ENCODE results near the gene PRKG1. TPM values are rescaled to one million over a fixed set of nuclear protein-coding genes. Genes with fewer than 3 reads are reported as not detected.

PRKG1 gene
- total RNA-seq, 4 donors from 2014 or later: 17.1 to 36.4 (median 25.8) TPM

GRCh38 chr10:51800725-51801424, 726.6 kb downstream of the PRKG1 start:
- DNase-seq (ENCODE audit: low spot score) (no peak), ATAC-seq (ENCODE audit: low FRiP score) (no peak)
- TF ChIP-seq CTCF (IDR thresholded peaks at IDR 0.05): no peak

GRCh38 chr10:51802030-51802429, 727.7 kb downstream of the PRKG1 start:
- TF ChIP-seq CTCF (IDR thresholded peaks at IDR 0.05): no peak
- no peak for DNase-seq (ENCODE audit: low spot score)
- no peak for ATAC-seq (ENCODE audit: low FRiP score)

GRCh38 chr10:51804866-51805265, 730.6 kb downstream of the PRKG1 start:
- no peak for DNase-seq (ENCODE audit: low spot score)
- peak; percentile 48 for ATAC-seq (ENCODE audit: low FRiP score)
- TF ChIP-seq CTCF (IDR thresholded peaks at IDR 0.05): no peak

DNA sequence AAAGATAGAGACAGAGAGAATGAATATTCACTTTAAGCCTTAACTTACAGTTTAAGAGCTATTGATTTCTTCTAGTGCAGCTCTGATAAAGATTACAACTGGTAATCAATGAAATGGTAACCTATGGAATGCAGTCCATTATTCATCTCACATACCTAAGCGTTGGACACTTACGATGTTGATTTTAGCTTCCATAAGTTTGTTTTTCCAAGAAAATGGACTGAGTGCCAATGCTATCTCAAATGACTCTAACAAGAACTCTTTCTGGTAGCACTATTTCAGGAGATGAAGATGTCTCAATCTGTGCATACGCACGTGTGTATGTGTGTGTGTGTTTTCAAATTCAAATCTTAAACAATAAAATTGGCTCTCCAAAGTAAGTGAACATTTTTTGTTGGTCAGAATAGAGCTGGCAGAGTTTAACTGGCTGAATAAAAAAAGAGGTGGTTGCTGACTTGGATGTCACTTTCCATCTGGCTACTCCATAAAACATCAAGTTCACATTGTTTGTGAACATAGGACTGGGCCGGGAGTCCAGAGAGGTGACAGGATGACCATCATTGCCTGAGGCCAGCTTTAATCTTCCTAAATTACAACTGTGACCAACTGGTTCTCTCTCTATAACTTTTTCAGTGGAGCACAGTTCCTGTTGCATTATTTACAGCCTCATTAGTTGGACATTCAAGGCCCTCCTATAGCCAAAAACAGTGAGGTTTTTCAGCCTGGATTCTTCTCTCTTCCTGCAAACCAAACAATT, 732.0 kb downstream of the PRKG1 start:
- no peak for TF ChIP-seq CTCF (IDR thresholded peaks at IDR 0.05)
- no peak for ATAC-seq (ENCODE audit: low FRiP score)
- DNase-seq (ENCODE audit: low spot score): no peak

GRCh38 chr10:51808187-51808586, 733.9 kb downstream of the PRKG1 start:
- no peak for TF ChIP-seq CTCF (IDR thresholded peaks at IDR 0.05)
- ATAC-seq (ENCODE audit: low FRiP score) (no peak), DNase-seq (ENCODE audit: low spot score) (no peak)

- DNase-seq (ENCODE audit: low spot score) (no peak), ATAC-seq (ENCODE audit: low FRiP score) (no peak)
- no peak for TF ChIP-seq CTCF (IDR thresholded peaks at IDR 0.05)
These were observed 741.4 kb downstream of the PRKG1 start for GRCh38 chr10:51815723-51816122.

DNA sequence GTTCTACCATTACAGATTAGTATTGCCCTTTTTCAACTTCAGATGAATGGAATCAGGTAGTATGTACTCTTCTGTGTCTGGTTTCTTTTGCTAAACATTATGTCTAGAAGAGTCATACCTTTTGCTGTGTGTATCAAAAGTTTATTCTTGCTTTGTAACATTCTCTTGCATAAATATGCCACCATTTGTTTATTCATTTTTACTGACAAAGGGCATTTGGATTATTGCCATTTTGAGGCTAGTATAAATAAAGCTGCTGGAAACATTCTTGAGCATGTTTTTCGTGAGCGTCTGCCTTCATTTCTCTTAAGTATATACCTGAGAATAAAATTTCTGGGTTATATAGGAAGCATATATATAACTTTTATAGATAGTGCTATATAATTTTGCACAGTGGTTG, 746.8 kb downstream of the PRKG1 start:
- no peak for ATAC-seq (ENCODE audit: low FRiP score)
- TF ChIP-seq CTCF (IDR thresholded peaks at IDR 0.05): no peak
- no peak for DNase-seq (ENCODE audit: low spot score)

Data from omental fat pad (tissue), 4 donors.